Effector memory CD4-positive, alpha-beta T cell (primary cell): ENCODE data around the gene FARS2.

Experiments
- DNase-seq, 3 donors: peaks; one replicate each; pipeline ENCODE4 v3.0.0-alpha.2; 2020
- H3K27ac ChIP-seq: 2 replicates; pipeline ENCODE4 v1.7.0; 2013; ENCODE audit warnings: mild to moderate bottlenecking, low read length, moderate library complexity; ENCODE audit not compliant: insufficient read depth, poor library complexity, severe bottlenecking
- H3K27me3 ChIP-seq: replicated peaks from 2 replicates; pipeline ENCODE4 v1.7.0; 2013; ENCODE audit warnings: mild to moderate bottlenecking, low read length; ENCODE audit not compliant: insufficient read depth, control insufficient read depth, poor library complexity, severe bottlenecking
- H3K36me3 ChIP-seq: 2 replicates; pipeline ENCODE4 v1.7.0; 2013; ENCODE audit warnings: mild to moderate bottlenecking, low read length, moderate library complexity; ENCODE audit not compliant: control insufficient read depth, insufficient read depth
- H3K4me1 ChIP-seq: 2 replicates; pipeline ENCODE4 v1.7.0; 2013; ENCODE audit warnings: low read length, mild to moderate bottlenecking; ENCODE audit not compliant: control insufficient read depth, insufficient read depth, poor library complexity, severe bottlenecking
- H3K4me3 ChIP-seq: 2 replicates; pipeline ENCODE4 v1.7.0; 2013; ENCODE audit warnings: low read length, low read depth, mild to moderate bottlenecking; ENCODE audit not compliant: insufficient read depth, poor library complexity, severe bottlenecking
- H3K9me3 ChIP-seq: 2 replicates; pipeline ENCODE4 v1.7.0; 2013; ENCODE audit warnings: mild to moderate bottlenecking, low read length, moderate library complexity; ENCODE audit not compliant: control insufficient read depth

Gene FARS2

GRCh38 chr6:5529015-5529414 is 267.7 kb downstream of the FARS2 start:
- Histone ChIP-seq H3K4me3 (no peak overlapping the region), H3K4me1 (no peaks in the 10 kb centered on the region), H3K27me3 (no peaks in the 10 kb centered on the region), H3K27ac (no peak overlapping the region), H3K36me3 (no peaks in the 10 kb centered on the region), H3K9me3 (no peaks in the 10 kb centered on the region)
- DNase-seq = no peak

GRCh38 chr6:5529733-5530132 is 268.4 kb downstream of the FARS2 start:
- Histone ChIP-seq H3K36me3 (no peaks in the 10 kb centered on the region), H3K27me3 (no peaks in the 10 kb centered on the region), H3K4me3 (no peak overlapping the region), H3K4me1 (no peaks in the 10 kb centered on the region), H3K27ac (no peak overlapping the region), H3K9me3 (no peaks in the 10 kb centered on the region)
- no peak for DNase-seq

GRCh38 chr6:5531161-5531560 is 269.8 kb downstream of the FARS2 start:
- Histone ChIP-seq H3K27me3 (no peaks in the 10 kb centered on the region), H3K4me3 (no peak overlapping the region), H3K9me3 (no peaks in the 10 kb centered on the region), H3K4me1 (no peaks in the 10 kb centered on the region), H3K27ac (no peak overlapping the region), H3K36me3 (no peaks in the 10 kb centered on the region)
- no peak for DNase-seq

GRCh38 chr6:5531853-5532375 is 270.6 kb downstream of the FARS2 start:
- Histone ChIP-seq H3K36me3 (no peaks in the 10 kb centered on the region), H3K27ac (no peak overlapping the region), H3K4me3 (no peak overlapping the region), H3K4me1 (no peaks in the 10 kb centered on the region), H3K27me3 (no peaks in the 10 kb centered on the region), H3K9me3 (no peaks in the 10 kb centered on the region)
- no peak for DNase-seq

- DNase-seq = no peak
- H3K27ac ChIP-seq = no peak overlapping the region
- H3K4me3 ChIP-seq = no peak overlapping the region
- H3K36me3 ChIP-seq = no peaks in the 10 kb centered on the region
- H3K27me3 ChIP-seq = no peaks in the 10 kb centered on the region
- no peaks in the 10 kb centered on the region for H3K4me1 ChIP-seq
- H3K9me3 ChIP-seq = no peaks in the 10 kb centered on the region
These were observed 271.6 kb downstream of the FARS2 start for GRCh38 chr6:5532941-5533340.

- Histone ChIP-seq H3K36me3 (no peaks in the 10 kb centered on the region), H3K27me3 (no peaks in the 10 kb centered on the region), H3K4me3 (no peak overlapping the region), H3K4me1 (no peaks in the 10 kb centered on the region), H3K9me3 (no peaks in the 10 kb centered on the region), H3K27ac (no peak overlapping the region)
- DNase-seq = no peak
These were observed 273.3 kb downstream of the FARS2 start for GRCh38 chr6:5534643-5535042.

GRCh38 chr6:5536644-5537043 is 275.3 kb downstream of the FARS2 start:
- Histone ChIP-seq H3K4me1 (no peaks in the 10 kb centered on the region), H3K27ac (no peak overlapping the region), H3K36me3 (no peaks in the 10 kb centered on the region), H3K27me3 (no peaks in the 10 kb centered on the region), H3K9me3 (no peaks in the 10 kb centered on the region), H3K4me3 (no peak overlapping the region)
- no peak for DNase-seq

- Histone ChIP-seq H3K27ac (no peak overlapping the region), H3K9me3 (no peaks in the 10 kb centered on the region), H3K27me3 (no peaks in the 10 kb centered on the region), H3K36me3 (no peaks in the 10 kb centered on the region), H3K4me1 (no peaks in the 10 kb centered on the region), H3K4me3 (no peak overlapping the region)
- DNase-seq = no peak
These were observed 275.8 kb downstream of the FARS2 start for GRCh38 chr6:5537132-5537531.

- Histone ChIP-seq H3K27ac (no peak overlapping the region), H3K4me1 (no peaks in the 10 kb centered on the region), H3K36me3 (no peaks in the 10 kb centered on the region), H3K27me3 (no peaks in the 10 kb centered on the region), H3K4me3 (no peak overlapping the region), H3K9me3 (no peaks in the 10 kb centered on the region)
- DNase-seq = no peak
These were observed 276.7 kb downstream of the FARS2 start for GRCh38 chr6:5537967-5538366.

GRCh38 chr6:5540370-5540769 is 279.1 kb downstream of the FARS2 start:
- Histone ChIP-seq H3K27me3 (no peaks in the 10 kb centered on the region), H3K36me3 (no peaks in the 10 kb centered on the region), H3K4me3 (no peak overlapping the region), H3K27ac (no peak overlapping the region), H3K4me1 (no peaks in the 10 kb centered on the region), H3K9me3 (no peaks in the 10 kb centered on the region)
- no peak for DNase-seq

- no peak overlapping the region for H3K4me3 ChIP-seq
- H3K36me3 ChIP-seq = no peaks in the 10 kb centered on the region
- no peak overlapping the region for H3K27ac ChIP-seq
- DNase-seq = no peak
- no peaks in the 10 kb centered on the region for H3K27me3 ChIP-seq
- H3K9me3 ChIP-seq = no peaks in the 10 kb centered on the region
- no peaks in the 10 kb centered on the region for H3K4me1 ChIP-seq
These were observed 279.7 kb downstream of the FARS2 start for GRCh38 chr6:5541025-5541424.
